ENCODE measurements around the gene CBX7.

DNA sequence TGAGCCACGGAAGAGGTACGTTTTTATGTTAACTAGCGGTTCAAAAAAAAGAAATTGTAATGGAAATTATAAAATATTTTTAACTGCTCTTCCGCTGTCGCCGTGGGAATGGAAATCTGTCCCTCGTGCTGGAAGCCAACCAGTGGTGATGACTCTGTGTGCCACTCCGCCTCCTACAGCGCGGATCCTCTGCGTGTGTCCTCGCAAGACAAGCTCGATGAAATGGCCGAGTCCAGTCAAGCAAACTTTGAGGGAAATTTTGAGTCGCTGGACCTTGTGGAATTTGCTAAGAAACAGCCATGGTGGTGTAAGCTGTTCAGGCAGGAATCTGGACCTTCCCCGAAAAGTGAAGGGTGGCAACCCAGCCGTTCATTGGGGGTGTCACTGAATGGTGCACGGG, 2.9 kb upstream of the CBX7 start:
- TF ChIP-seq, protein P1, sequence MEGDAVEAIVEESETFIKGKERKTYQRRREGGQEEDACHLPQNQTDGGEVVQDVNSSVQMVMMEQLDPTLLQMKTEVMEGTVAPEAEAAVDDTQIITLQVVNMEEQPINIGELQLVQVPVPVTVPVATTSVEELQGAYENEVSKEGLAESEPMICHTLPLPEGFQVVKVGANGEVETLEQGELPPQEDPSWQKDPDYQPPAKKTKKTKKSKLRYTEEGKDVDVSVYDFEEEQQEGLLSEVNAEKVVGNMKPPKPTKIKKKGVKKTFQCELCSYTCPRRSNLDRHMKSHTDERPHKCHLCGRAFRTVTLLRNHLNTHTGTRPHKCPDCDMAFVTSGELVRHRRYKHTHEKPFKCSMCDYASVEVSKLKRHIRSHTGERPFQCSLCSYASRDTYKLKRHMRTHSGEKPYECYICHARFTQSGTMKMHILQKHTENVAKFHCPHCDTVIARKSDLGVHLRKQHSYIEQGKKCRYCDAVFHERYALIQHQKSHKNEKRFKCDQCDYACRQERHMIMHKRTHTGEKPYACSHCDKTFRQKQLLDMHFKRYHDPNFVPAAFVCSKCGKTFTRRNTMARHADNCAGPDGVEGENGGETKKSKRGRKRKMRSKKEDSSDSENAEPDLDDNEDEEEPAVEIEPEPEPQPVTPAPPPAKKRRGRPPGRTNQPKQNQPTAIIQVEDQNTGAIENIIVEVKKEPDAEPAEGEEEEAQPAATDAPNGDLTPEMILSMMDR (IDR thresholded peaks at IDR 0.05), result no peak
- TF ChIP-seq POLR2A (IDR thresholded peaks at IDR 0.05), result no peak
